ENCODE data around the gene SHISA5. TPM values are rescaled to one million over a fixed set of nuclear protein-coding genes. Genes with fewer than 3 reads are reported as not detected.

SHISA5 gene
- total and polyA plus RNA-seq, 10 of the 15 experiments (the other 5 are each of a cell fraction or from before 2014, with no cell fraction given) = 17.1 to 148 (median 67.3) TPM

DNA sequence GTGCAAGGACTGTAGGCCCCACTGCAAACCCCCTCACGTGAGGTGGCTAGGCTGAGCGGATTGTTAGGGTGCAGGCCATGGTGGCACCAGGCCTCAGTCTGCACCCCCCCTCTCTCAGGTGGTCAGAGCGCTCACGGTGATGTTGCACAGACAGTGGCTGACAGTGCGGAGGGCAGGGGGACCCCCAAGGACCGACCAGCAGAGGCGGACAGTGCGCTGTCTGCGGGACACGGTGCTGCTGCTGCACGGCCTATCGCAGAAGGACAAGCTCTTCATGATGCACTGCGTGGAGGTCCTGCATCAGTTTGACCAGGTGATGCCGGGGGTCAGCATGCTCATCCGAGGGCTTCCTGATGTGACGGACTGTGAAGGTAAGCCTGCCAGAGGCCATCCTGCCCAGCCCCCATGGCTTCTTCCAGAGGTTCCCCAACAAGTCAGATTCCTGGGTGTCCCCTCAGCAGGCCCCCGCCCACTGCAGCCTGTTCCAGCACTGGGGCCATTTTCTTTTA is 39.2 kb downstream of the SHISA5 start:
- H3K4me1 ChIP-seq (ENCODE audit: control insufficient read depth, insufficient read depth, low read length) = peaks cover 34% of the 10 kb centered on the region

More for the DNA sequence above, 39.2 kb downstream of the SHISA5 start:
- H3K9ac ChIP-seq (ENCODE audit: control insufficient read depth, insufficient read depth, low read length) = no peak overlapping the region
- H4K20me1 ChIP-seq (ENCODE audit: control insufficient read depth, insufficient read depth) = no peaks in the 10 kb centered on the region
- H3K27me3 ChIP-seq (replicated peaks in 1 of 2; ENCODE audit: control insufficient read depth in 2 of 2, insufficient read depth in 2 of 2, low read length in 1 of 2) = no peaks in the 10 kb centered on the region
- ChIA-PET POLR2A (interaction anchor here (1.3 to 10.0 kb wide), 3 partner anchors 9 to 94 kb away, joined by 3 to 91 read pairs (median 9); partner anchors contain the start of gene PFKFB4), RAD21 (ENCODE audit: unreplicated experiment) (interaction anchor here (1.3 to 2.5 kb wide), 2 partner anchors 43 to 95 kb away, joined by 3 to 17 read pairs; no protein-coding TSS in a partner anchor), SMC1A (ENCODE audit: uncharacterized antibody, unreplicated experiment) (interaction anchor here (0.9 to 4.2 kb wide), 5 partner anchors 29 to 92 kb away, joined by 3 to 22 read pairs (median 3); partner anchors contain the start of gene PFKFB4), CTCF (interaction anchor here (0.6 to 6.1 kb wide), 7 partner anchors 18 to 171 kb away, joined by 3 to 58 read pairs (median 9); partner anchors contain the start of genes ATRIP and SLC26A6)
- WGBS (ENCODE audit: insufficient coverage, insufficient replicate concordance, low lambda C conversion rate, missing lambda C conversion rate) = 95% methylated on average over 17 of the region's 17 CpGs
- H3K36me3 ChIP-seq (ENCODE audit: control insufficient read depth in 2 of 2, insufficient read depth in 2 of 2, low read length in 1 of 2) = peaks cover 10 to 20% of the 10 kb centered on the region in 2 experiments
- in situ Hi-C loops (cut with MboI) (no loop called here), intact Hi-C loops (cut with micrococcal nuclease; ENCODE audit: unreplicated experiment) (loop anchor here (1.0 kb wide), 2 partner anchors 43 to 84 kb away; no protein-coding TSS in a partner anchor)
- H3K4me3 ChIP-seq = no peak overlapping the region
- no peak overlapping the region for H3K27ac ChIP-seq (ENCODE audit: control insufficient read depth, insufficient read depth)
- no peaks in the 10 kb centered on the region for H3K9me3 ChIP-seq (replicated peaks; ENCODE audit: control insufficient read depth, insufficient read depth, low read length)
- DNase-seq (ENCODE audit: low read depth, low spot score) = no peak
- H3K4me2 ChIP-seq (ENCODE audit: control insufficient read depth, insufficient read depth) = no peak overlapping the region
- ATAC-seq = no peak
- TF ChIP-seq FOS (IDR thresholded peaks at IDR 0.05; ENCODE audit: borderline replicate concordance, extremely low read depth, insufficient read length) (no peak), TARDBP (IDR thresholded peaks at IDR 0.05; ENCODE audit: borderline replicate concordance) (no peak), SPI1 (IDR thresholded peaks at IDR 0.05; ENCODE audit: borderline replicate concordance, insufficient read depth, low read depth, low read length) (no peak), ZNF687 (IDR thresholded peaks at IDR 0.05) (no peak), SIX5 (IDR thresholded peaks at IDR 0.05; ENCODE audit: low read depth, low read length, severe bottlenecking) (no peak), ZNF207 (IDR thresholded peaks at IDR 0.05; ENCODE audit: borderline replicate concordance) (no peak), ZBED1 (IDR thresholded peaks at IDR 0.05; ENCODE audit: borderline replicate concordance) (no peak)
- FAIRE-seq = no peak
- H3K79me2 ChIP-seq (ENCODE audit: control insufficient read depth, insufficient read depth, low read length) = peaks cover 43% of the 10 kb centered on the region
- BruUV-seq (replicated peaks) = no TSS peak
- no peak overlapping the region for H2AFZ ChIP-seq (ENCODE audit: control insufficient read depth, low read depth, low read length)
